HL-60 (cell line): ENCODE results near the gene DENND1A.

ENCODE experiments used
- DNase-seq, 2 experiments: peaks; one replicate each; pipeline ENCODE4 v3.0.0-alpha.2; 2010 to 2020; ENCODE audit warnings: low read depth in 1 of 2, low spot score in 1 of 2
- H3K27ac ChIP-seq: fragments of 250-450 bp; sonication (Bioruptor Pico); replicated peaks from 2 replicates; pipeline ENCODE4 v1.5.1; 2020; ENCODE audit warnings: mild to moderate bottlenecking, moderate library complexity
- H3K27me3 ChIP-seq: fragments of 250-450 bp; sonication (Bioruptor Pico); 2 replicates; pipeline ENCODE4 v1.5.1; 2021; ENCODE audit warnings: mild to moderate bottlenecking, moderate library complexity; ENCODE audit not compliant: insufficient read depth, poor library complexity, severe bottlenecking
- H3K4me3 ChIP-seq: replicated peaks from 2 replicates; pipeline ENCODE4 v1.5.1; 2011; ENCODE audit warnings: mild to moderate bottlenecking, control low read depth, low read length; ENCODE audit not compliant: insufficient read depth
- GABPA ChIP-seq: IDR thresholded peaks from 2 replicates; pipeline ENCODE4 v1.6.1; 2012; ENCODE audit warnings: low read depth
- POLR2AphosphoS5 ChIP-seq: IDR thresholded peaks from 2 replicates; pipeline ENCODE4 v1.6.1; 2012; ENCODE audit warnings: low read depth
- SPI1 ChIP-seq: IDR thresholded peaks from 2 replicates; pipeline ENCODE4 v1.6.1; 2012; ENCODE audit warnings: low read depth, mild to moderate bottlenecking, borderline replicate concordance
- TF ChIP-seq, protein P1 (sequence below): IDR thresholded peaks from one replicate; pipeline ENCODE4 v1.5.1; 2011; ENCODE audit warnings: low read length, control low read depth, inconsistent platforms; ENCODE audit not compliant: insufficient read depth
- TF ChIP-seq, protein P2 (sequence below): IDR thresholded peaks from 2 replicates; pipeline ENCODE4 v1.6.1; 2012; ENCODE audit warnings: low read depth; ENCODE audit not compliant: insufficient replicate concordance

DENND1A gene

DNA sequence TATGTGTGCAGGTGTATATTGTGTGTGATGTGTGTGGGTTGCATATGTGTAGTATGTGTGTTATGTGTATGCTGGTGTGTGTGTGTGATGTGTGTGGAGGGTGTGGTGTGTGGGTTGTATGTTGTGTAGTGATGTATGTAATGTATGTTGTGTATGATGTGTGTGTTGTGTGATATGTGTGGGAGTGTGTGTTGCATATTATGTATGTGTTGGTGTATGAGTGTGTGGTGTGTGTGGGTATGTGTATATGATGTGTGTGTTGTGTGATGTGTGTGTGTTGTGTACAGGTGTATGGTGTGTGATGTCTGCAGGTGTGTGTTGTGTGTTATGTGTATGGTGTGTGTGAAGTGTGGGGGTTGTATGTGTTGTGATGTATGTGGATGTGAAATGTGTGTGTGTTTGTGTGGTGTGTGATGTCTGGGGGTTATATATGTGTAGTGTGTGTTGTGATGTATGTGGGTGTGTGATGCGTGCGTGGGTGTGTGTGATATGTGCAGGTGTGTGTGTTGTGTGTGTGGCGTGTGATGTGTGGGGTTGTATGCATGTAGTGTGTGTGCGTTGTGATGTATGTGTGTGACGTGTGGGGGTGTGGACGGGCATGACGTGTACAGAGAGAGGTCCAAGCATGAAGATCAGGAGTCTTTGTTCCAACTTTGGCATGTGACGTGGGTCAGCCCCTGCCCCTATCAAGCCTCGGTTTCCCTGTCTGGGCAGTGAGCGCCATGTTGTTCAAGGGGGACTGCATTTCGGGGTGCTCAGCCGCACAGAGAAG, 582.5 kb downstream of the DENND1A start:
- no peak overlapping the region for H3K27ac ChIP-seq
- no peak for DNase-seq
- no peaks in the 10 kb centered on the region for H3K27me3 ChIP-seq
- H3K4me3 ChIP-seq, result no peak overlapping the region
- TF ChIP-seq SPI1 (no peak), GABPA (no peak), POLR2AphosphoS5 (no peak)
- TF ChIP-seq, protein P1, sequence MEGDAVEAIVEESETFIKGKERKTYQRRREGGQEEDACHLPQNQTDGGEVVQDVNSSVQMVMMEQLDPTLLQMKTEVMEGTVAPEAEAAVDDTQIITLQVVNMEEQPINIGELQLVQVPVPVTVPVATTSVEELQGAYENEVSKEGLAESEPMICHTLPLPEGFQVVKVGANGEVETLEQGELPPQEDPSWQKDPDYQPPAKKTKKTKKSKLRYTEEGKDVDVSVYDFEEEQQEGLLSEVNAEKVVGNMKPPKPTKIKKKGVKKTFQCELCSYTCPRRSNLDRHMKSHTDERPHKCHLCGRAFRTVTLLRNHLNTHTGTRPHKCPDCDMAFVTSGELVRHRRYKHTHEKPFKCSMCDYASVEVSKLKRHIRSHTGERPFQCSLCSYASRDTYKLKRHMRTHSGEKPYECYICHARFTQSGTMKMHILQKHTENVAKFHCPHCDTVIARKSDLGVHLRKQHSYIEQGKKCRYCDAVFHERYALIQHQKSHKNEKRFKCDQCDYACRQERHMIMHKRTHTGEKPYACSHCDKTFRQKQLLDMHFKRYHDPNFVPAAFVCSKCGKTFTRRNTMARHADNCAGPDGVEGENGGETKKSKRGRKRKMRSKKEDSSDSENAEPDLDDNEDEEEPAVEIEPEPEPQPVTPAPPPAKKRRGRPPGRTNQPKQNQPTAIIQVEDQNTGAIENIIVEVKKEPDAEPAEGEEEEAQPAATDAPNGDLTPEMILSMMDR, result no peak
- TF ChIP-seq, protein P2, sequence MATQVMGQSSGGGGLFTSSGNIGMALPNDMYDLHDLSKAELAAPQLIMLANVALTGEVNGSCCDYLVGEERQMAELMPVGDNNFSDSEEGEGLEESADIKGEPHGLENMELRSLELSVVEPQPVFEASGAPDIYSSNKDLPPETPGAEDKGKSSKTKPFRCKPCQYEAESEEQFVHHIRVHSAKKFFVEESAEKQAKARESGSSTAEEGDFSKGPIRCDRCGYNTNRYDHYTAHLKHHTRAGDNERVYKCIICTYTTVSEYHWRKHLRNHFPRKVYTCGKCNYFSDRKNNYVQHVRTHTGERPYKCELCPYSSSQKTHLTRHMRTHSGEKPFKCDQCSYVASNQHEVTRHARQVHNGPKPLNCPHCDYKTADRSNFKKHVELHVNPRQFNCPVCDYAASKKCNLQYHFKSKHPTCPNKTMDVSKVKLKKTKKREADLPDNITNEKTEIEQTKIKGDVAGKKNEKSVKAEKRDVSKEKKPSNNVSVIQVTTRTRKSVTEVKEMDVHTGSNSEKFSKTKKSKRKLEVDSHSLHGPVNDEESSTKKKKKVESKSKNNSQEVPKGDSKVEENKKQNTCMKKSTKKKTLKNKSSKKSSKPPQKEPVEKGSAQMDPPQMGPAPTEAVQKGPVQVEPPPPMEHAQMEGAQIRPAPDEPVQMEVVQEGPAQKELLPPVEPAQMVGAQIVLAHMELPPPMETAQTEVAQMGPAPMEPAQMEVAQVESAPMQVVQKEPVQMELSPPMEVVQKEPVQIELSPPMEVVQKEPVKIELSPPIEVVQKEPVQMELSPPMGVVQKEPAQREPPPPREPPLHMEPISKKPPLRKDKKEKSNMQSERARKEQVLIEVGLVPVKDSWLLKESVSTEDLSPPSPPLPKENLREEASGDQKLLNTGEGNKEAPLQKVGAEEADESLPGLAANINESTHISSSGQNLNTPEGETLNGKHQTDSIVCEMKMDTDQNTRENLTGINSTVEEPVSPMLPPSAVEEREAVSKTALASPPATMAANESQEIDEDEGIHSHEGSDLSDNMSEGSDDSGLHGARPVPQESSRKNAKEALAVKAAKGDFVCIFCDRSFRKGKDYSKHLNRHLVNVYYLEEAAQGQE, result no peak

DNA sequence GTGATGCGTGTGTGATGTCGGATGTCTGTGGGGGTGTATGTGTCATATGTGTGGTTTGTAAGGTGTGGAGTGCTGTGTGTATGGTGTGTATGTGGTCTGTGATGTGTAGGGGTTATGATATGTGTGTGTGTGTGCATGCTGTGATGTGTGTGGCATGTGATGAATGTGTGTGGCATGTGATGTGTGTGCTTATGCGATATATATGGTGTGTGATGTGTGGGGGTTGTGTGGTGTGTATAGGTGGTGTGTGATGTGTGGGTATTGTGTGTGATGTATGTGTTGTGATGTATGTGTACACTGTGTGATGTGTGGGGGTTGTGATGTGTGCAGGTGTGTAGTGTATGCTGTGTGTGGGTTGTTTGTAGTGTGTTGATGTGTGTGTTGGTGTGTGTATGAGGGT, 583.1 kb downstream of the DENND1A start:
- TF ChIP-seq, protein P1, result no peak
- TF ChIP-seq POLR2AphosphoS5, result no peak
- TF ChIP-seq SPI1, result no peak
- no peak for TF ChIP-seq GABPA
- TF ChIP-seq, protein P2, result no peak
- no peak for DNase-seq
- Histone ChIP-seq H3K27me3 (no peaks in the 10 kb centered on the region), H3K27ac (no peak overlapping the region), H3K4me3 (no peak overlapping the region)

DNA sequence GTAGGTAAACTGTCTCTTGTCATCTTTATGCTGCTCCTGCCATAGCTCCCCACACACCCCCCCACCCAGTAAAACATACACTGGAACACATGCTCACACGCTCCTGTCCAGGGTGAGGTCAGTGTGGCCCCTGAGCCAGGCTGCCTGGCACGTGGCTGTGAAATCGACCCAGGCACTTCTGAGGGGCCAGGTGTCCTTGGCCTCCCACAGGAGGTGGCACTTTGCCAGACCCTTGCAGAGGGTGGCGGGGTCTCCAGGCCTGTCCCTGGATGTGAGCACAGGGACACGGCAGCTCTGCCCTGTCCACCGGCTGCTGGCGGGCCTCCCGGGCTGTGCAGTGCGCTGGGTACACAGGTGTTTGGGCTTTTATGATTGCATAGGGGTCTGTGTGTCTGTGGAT, 583.9 kb downstream of the DENND1A start:
- Histone ChIP-seq H3K27ac (no peak overlapping the region), H3K4me3 (no peak overlapping the region), H3K27me3 (no peaks in the 10 kb centered on the region)
- no peak for TF ChIP-seq POLR2AphosphoS5
- TF ChIP-seq SPI1, result no peak
- TF ChIP-seq, protein P2, result no peak
- TF ChIP-seq, protein P1, result no peak
- TF ChIP-seq GABPA, result no peak
- DNase-seq, result no peak
